Activated gamma-delta T cell (primary cell): ENCODE data around the gene TBC1D17.

Source experiments
- DNase-seq: peaks from one replicate; lab custom pipeline; 2025; lab: John Stamatoyannopoulos, UW

TBC1D17 gene

DNA sequence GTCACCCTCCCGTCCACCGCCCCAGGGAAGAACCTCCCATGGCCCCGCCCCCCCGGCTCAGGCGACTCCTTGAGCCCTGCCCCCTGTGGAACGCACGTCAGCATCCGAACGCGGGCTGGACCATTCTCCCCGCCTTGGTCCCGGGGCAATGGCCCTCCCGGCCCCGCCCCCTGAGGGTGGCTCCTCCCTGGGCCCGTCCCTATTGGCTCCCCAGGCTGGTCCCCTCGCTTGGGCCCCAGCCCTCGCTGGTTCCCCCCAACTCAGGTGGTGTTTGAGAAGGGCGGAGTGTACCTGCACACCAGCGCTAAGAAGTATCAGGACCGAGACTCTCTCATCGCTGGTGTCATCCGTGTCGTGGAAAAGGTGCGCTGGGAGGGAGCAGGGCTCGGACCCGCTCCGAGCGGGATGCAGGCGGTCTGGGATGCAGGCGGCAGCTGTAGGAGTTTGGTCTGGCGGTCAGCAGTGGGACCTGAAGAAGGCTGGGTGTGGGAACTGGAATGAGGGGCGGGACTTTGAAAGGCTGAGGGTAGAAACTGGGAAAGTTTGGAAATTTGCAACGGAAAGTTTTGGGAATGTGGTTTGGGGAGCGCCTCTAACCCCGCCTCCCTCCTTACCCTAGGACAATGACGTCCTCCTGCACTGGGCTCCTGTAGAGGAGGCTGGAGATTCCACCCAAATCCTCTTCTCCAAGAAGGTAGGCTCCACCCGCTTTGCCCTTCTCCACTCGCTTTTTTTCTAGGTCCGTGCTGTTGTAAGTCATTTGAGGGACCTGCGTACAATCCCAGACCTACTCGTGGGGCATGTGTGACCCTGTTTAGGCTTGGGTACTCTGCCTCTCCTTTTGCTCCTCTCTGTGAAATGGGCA lies 609 bp downstream of the TBC1D17 start:
- peak; percentile 93 for DNase-seq

DNA sequence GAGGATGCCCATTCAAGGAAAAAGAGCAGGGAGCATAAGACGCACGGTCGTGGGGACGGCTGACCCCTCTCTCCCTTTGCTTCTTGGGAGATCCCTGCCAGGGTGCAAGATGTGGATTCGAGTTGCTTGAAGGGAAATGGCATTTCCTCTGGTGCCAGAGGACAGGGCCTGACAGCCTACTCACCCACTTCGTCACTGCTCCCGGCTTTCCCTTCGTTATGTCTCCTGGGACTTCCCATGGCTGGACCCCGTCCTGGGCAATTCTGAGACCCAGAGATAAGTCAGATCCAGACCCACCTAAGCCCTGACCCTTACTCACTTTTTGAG lies 1.2 kb downstream of the TBC1D17 start:
- DNase-seq = no peak

DNA sequence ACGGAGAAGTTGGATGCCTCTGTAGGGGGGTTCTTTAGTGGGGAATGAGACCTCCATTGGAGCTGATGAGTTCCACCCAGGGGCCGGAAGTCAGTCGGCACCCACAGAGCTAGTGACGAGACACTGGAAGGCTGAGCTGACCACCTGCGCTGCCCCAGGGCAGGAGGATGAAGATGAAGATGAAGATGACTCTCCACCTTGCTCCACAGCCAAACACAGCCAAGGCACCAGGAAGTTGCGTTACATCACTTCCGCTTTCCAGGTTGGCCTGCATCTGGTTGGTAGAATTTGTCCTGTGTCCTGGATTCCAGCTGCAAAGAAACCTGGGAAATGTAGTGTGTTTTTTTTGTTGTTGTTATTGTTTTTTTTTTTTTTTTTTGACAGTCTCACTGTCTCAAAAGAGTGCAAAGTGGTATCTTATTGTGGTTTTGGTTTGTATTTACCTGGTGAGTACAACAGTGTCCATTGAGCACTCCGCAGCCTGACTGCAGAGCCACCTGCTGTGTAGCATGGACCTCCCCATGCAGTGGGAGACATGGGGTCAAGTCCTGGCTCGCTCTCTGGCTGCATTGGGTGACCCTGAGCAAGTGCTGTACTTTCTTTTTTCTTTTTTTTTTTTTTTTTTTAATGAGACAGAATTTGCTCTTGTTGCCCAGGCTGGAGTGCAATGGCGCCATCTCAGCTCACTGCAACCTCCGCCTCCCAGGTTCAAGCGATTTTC lies 1.9 kb downstream of the TBC1D17 start:
- DNase-seq = no peak

DNA sequence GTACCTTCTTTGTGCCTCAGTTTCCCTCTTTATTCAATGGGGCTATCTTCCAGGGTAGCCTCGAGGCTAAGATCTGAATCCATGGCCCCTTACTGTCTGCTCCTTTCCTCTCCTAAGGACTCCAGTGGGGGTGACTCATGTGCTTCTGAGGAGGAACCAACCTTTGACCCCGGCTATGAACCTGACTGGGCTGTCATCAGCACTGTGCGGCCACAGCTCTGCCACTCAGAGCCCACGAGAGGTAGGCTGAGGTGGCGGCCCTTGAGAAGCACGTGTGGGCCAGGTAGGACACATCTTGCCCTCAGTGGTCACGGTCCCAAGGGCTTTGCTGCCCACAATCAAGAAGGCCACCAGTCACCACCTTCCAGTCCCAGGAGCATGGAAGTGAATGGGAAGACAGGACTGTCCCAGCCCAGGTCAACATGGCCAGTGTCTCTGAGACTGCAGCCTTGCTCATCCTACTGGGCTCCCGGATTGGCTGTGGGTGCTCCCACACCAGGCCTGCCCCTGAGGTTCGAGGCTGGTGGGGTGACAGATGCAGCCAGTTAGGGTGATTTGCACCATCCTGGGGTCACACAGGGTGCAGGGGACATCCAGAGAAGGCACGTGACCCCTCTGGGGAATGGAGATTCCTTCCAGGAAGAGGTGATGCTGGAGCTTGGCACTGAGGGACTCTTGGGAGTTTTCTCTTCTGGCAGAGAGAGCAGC lies 2.8 kb downstream of the TBC1D17 start:
- no peak for DNase-seq

DNA sequence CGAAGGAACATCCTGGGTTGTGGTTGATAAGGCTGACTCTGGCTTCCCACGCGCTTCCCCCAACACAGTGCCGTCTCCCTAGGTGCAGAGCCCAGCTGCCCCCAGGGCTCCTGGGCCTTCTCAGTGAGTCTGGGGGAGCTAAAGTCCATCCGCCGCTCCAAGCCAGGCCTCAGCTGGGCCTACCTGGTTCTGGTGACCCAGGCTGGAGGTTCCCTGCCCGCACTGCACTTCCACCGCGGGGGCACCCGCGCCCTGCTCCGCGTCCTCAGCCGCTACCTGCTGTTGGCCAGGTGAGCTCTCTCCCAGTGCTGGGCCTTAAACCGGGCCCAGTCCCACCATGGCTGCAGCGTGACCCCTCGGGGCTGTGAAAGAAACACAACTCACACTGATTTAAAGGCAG lies 3.7 kb downstream of the TBC1D17 start:
- no peak for DNase-seq

DNA sequence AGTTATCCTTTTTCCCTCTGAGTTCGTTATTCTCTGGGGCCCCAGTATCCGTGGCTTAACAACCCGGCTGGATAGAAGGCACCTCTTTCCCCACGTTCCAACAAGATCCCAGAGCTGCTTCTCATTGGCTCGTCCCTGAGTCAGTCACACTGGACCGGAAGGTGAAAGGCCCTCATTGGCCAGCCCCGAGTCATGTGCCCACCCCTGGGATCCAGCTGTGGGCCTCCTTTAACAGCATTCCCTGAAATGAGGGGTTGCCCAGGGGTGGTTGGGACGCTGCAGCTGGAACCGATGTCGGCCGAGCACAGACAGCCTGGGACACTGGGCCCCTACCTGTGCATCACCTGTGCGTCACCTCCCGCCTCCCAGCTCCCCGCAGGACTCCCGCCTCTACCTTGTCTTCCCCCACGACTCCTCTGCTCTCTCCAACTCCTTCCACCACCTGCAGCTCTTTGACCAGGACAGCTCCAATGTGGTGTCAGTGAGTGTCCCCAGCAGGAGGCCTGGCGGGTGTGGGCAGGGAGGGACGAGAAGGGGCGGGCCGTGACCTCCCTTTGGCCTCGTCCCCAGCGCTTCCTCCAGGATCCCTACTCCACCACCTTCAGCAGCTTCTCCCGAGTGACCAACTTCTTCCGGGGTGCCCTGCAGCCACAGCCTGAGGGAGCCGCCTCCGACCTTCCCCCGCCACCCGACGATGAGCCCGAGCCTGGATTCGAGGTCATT lies 4.3 kb downstream of the TBC1D17 start:
- no peak for DNase-seq

DNA sequence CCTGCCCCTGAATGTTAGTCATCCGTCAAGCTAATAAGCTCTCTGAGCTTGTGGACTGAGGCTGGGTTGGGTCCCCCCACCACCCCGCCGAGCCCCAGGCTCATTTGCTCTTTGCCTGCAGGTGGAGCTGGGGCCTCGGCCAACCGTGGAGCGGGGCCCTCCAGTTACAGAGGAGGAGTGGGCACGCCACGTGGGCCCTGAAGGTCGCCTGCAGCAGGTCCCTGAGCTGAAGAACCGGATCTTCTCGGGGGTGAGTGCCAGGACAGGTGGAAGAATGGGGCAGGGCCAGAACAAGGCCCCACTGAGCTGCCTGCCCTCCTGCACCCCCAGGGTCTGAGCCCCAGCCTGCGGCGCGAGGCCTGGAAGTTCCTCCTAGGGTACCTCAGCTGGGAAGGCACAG lies 5.1 kb downstream of the TBC1D17 start:
- no peak for DNase-seq

DNA sequence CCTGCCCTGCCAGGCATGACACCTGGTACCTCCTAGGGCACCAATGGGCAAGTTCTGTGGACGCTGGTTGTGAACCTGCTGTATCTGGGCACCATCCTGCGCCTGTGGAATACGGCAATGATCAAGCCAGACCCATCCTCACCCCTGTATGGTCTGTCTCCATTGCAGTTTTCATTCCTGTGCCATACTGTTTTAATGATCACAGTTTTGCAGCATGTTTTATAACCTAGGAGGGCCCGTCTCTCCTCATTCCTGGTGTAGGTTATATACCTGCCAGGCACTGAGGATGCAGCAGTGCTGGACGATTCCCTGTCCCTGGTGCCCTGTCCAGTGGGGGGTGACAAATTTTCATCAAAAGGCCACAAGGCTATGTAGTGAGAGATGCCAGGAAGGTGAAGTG lies 5.6 kb downstream of the TBC1D17 start:
- no peak for DNase-seq

DNA sequence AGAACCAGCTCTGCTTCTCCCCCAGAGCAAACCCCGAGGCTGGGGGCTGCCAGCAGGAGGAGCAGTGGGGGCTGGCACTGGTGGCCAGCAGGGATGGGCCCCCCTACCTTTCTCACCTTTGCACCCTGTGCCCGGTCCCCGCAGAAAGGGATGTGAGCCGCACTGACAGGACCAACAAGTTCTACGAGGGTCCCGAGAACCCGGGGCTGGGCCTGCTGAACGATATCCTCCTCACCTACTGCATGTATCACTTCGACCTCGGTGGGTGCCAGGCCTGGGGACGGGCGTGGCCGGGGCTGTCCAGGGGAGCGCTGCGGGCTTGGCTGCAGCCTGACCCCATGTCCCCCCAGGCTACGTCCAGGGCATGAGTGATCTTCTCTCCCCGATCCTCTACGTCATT lies 6.6 kb downstream of the TBC1D17 start:
- DNase-seq = no peak

- no peak for DNase-seq
Measured at GRCh38 chr19:49884760-49885159, 7.3 kb downstream of the TBC1D17 start.

GRCh38 chr19:49887037-49887664 lies 9.6 kb downstream of the TBC1D17 start:
- no peak for DNase-seq

GRCh38 chr19:49887665-49888509 lies 10.4 kb downstream of the TBC1D17 start:
- DNase-seq = no peak

DNA sequence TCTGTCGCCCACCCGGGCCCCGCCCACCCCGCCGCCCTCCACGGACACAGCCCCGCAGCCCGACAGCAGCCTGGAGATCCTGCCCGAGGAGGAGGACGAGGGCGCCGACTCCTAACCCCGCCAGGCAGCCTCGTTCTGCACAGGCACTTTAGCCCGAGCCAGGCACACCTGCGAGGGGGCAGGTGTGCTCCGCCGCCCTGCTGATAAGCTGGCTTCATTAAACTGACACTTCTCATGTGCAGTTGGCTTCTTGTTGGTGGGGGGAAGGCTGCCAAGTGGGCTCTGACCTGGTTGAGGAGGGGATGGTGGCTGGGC lies 11.0 kb downstream of the TBC1D17 start:
- DNase-seq = no peak

GRCh38 chr19:49889038-49889686 lies 11.7 kb downstream of the TBC1D17 start:
- no peak for DNase-seq

DNA sequence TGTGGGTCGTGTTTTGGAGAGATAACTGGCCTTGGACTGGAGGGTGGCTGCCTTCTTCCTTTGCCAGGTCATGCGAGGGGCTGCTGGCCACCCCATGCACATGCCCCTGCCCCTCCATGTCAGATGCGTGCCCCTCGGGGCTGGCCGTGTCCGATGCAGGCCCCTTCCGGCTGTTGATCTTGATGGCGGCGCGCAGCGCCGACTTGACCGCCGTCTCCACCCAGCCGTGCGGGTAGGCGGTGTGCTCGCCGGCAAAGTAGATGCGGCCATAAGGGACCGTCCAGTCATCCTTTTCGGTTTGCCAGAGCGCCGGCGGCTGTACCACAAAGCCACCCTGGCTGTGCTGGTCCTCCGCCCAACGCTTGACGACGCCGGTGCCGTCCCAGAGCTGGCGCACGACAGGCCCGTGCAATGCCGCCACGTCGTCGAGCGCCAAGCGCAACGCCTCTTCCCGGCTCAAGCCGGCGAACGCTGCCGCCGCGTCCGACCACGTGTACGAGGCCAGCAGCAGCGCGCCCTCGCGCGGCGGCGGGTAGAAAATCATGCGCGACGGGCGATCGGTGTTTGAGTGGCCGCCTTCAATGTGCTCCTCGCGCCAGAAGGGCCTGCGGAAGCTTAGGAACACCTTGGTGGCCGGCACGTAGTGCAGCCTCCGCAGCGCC lies 12.3 kb downstream of the TBC1D17 start:
- peak; percentile 59 for DNase-seq

DNA sequence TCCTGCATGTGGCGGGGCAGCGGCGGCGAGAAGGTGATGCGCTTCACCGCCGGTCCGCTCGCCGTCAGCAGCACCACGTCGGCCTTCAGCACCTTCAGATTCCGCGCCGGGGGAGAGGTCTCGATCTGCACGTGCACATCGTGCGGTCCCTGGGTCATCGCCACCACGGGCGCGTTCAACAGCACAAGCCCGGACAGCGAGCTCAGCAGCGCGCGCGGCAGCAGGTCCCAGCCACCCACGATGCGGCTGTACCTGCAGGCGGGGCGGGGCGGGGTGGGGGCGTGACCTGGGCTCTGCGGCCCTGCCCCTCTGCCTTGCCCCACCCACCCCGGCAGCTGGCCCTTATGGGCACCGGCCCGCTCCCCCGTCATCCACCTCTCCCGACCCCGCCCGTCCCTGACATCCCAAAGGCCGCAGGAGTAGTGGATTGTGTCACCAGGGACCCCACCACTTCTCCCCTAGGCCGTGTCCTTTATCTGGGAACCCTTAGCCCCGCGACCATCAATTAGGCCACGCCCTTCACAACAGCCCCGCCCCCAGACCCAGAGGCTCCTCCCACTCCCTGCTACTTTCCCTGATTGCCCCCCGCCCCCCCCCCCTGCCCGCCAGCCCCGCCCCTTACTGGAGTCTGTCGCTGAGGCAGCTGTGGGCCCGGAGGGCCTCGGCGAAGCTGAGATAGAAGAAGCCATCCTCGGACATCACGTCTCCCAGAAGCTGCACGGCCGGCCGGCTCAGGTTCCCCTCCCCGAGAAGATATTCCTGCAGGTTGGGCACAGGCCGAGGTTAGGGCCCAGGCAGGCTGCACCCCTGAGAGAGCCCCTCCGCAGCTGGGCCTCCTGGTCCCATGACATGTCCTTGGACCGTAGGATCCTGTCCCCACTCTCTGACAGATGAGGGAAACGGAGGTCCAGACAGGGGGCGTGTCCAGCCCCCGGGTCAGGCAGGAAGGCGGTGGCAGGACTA lies 13.1 kb downstream of the TBC1D17 start:
- peak; percentile 60 for DNase-seq

DNA sequence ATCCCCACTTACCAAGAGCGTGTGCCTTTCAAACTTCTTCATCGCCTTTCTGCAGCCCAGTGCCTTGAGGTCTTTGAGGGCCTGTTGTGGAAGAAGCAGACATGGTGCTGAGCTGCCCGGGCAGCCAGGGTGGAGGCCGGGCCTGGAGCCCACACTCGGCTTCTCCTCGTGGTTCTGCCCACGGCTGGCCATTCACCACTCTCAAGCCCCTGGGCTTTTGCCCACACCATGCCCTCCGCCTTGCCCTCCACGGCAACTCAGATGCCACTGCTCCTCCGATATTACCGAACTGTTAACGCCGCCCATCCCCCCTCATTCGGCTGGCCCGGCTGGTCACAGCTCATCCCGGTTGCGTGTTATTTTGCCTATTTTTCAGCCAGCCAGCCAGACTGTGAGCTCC lies 13.9 kb downstream of the TBC1D17 start:
- no peak for DNase-seq

- no peak for DNase-seq
Measured at GRCh38 chr19:49892716-49893115, 15.2 kb downstream of the TBC1D17 start.
